K562 (cell line): ENCODE measurements around the gene KMO. TPM values are rescaled to one million over a fixed set of nuclear protein-coding genes. Genes with fewer than 3 reads are reported as not detected.

Experiments used
- CHD1 ChIP-seq: fragments of 200-600 bp; sonication (generic); IDR thresholded peaks from one replicate; pipeline ENCODE4 v1.6.1; 2012; ENCODE audit warnings: mild to moderate bottlenecking, moderate library complexity, low read length, inconsistent platforms
- DDX20 ChIP-seq: fragments of 450-650 bp; IDR thresholded peaks from 2 replicates; pipeline ENCODE4 v1.6.1; 2016; ENCODE audit warnings: missing genetic modification characterization, low read depth, mild to moderate bottlenecking, missing compliant biosample characterization, moderate library complexity
- FOXK2 ChIP-seq, 2 experiments: fragments of 450-650 bp; IDR thresholded peaks in 1 of 2; conservative IDR thresholded peaks in 1 of 2; 2 replicates each; pipeline ENCODE4 v1.6.1; 2016; ENCODE audit warnings: low read depth in 2 of 2, mild to moderate bottlenecking in 1 of 2
- HDAC1 ChIP-seq, 2 experiments: fragments of 450-650 bp; IDR thresholded peaks; 2 replicates each; pipeline ENCODE4 v1.6.1; 2016 to 2017; ENCODE audit warnings: inconsistent platforms in 1 of 2, mild to moderate bottlenecking in 1 of 2, moderate library complexity in 1 of 2
- RAD21 ChIP-seq, 2 experiments: fragments of 250-450 bp in 1 of 2; fragments of 450-650 bp in 1 of 2; sonication (Bioruptor Pico) in 1 of 2; formaldehyde crosslinking in 1 of 2; IDR thresholded peaks in 1 of 2; conservative IDR thresholded peaks in 1 of 2; 2 replicates each; pipeline versions ENCODE4 v1.4.0 to v1.8.0; 2020 to 2022; ENCODE audit warnings: mild to moderate bottlenecking in 2 of 2, moderate library complexity in 1 of 2
- SIN3A ChIP-seq, 2 experiments: fragments of 150-350 bp in 1 of 2; IDR thresholded peaks; 2 replicates each; pipeline ENCODE4 v1.6.1; 2011 to 2016; ENCODE audit warnings: borderline replicate concordance in 2 of 2, low read depth in 2 of 2, low read length in 2 of 2, mild to moderate bottlenecking in 2 of 2, moderate library complexity in 2 of 2; ENCODE audit not compliant: control insufficient read depth in 1 of 2
- SMARCA4 ChIP-seq: fragments of 450-650 bp; IDR thresholded peaks from 2 replicates; pipeline ENCODE4 v1.6.1; 2016
- SPI1 ChIP-seq: IDR thresholded peaks from 2 replicates; pipeline ENCODE4 v1.6.1; 2011; ENCODE audit warnings: low read depth, low read length, control low read depth, borderline replicate concordance
- TCF7L2 ChIP-seq: fragments of 150-350 bp; IDR thresholded peaks from 2 replicates; pipeline ENCODE4 v1.6.1; 2016; ENCODE audit warnings: low read depth, mild to moderate bottlenecking, low read length, moderate library complexity
- TFAM ChIP-seq: fragments of 250-450 bp; sonication (Bioruptor Pico); conservative IDR thresholded peaks from 2 replicates; pipeline ENCODE4 v1.5.0; 2021; ENCODE audit warnings: mild to moderate bottlenecking, moderate library complexity
- UBTF ChIP-seq, 2 experiments: IDR thresholded peaks; 2 replicates each; pipeline ENCODE4 v1.6.1; 2012; ENCODE audit warnings: improper control_type of control experiment in 2 of 2, low read depth in 2 of 2, low read length in 2 of 2, borderline replicate concordance in 1 of 2
- ZBTB40 ChIP-seq, 2 experiments: fragments of 450-650 bp in 1 of 2; sonication (generic) in 1 of 2; formaldehyde crosslinking in 1 of 2; IDR thresholded peaks; 2 replicates each; pipeline versions ENCODE4 v1.7.1 to v1.9.0; 2016 to 2022; ENCODE audit warnings: inconsistent platforms in 1 of 2, mild to moderate bottlenecking in 1 of 2, missing genetic modification reagents in 1 of 2
- polyA plus RNA-seq, 8 experiments: library from polyadenylated mRNA; depleted of rRNA in 4 of 8; stranded (reverse) in 5 of 8; unstranded in 3 of 8; fragments of >200 nt; fragmentation: Nextera tagmentation in 2 of 8; fragmentation: Illumina TruSeq in 1 of 8; extraction: Ambion mirVana in 2 of 8; extraction: Trizol in 1 of 8; gene quantifications; 2 replicates each; pipeline versions ENCODE4 v1.2.1 to v1.2.3, GENCODE V29; 2011 to 2014; ENCODE audit warnings: inconsistent platforms in 1 of 8, missing spikeins in 1 of 8
- total RNA-seq, 7 experiments: library from RNA; depleted of rRNA in 6 of 7; stranded (reverse); fragments of >200 nt in 6 of 7; fragmentation: Illumina TruSeq in 2 of 7; extraction: Trizol in 2 of 7; gene quantifications; 2 replicates each; pipeline versions ENCODE4 v1.2.1 to v1.2.3, GENCODE V29; 2011 to 2021; ENCODE audit warnings: low replicate concordance in 1 of 7

Gene KMO
- total and polyA plus RNA-seq, 9 of the 15 experiments (the other 6 are each of a cell fraction or from before 2014, with no cell fraction given): 0.01 to 0.11 (median 0.01) TPM; not detected in 6

GRCh38 chr1:241638099-241638682 lies 106.0 kb downstream of the KMO start (continued):
- TF ChIP-seq SPI1: peak; percentile 31; the same call in 1 of the 2 replicates
- TF ChIP-seq TCF7L2: no peak
- TF ChIP-seq UBTF (IDR thresholded peaks at IDR 0.05; ENCODE audit: borderline replicate concordance in 1 of 2, low read depth in 2 of 2, low read length in 2 of 2): 0 out of 4 replicates have a peak, but pooled peaks of 1 of the 2 experiments have one; percentile 46
- TF ChIP-seq SMARCA4: 0 out of 2 replicates have a peak, but pooled peaks have one; percentile 4
- 0 out of 4 replicates have a peak, but pooled peaks of 1 of the 2 experiments have one; percentile 29 for TF ChIP-seq FOXK2 (conservative IDR thresholded peaks at IDR 0.05 in 1 of 2, IDR thresholded peaks at IDR 0.05 in 1 of 2; ENCODE audit: low read depth in 2 of 2)
- TF ChIP-seq TFAM: no peak
- no peak for TF ChIP-seq RAD21 (CRISPR knock-in tag; conservative IDR thresholded peaks at IDR 0.05 in 1 of 2, IDR thresholded peaks at IDR 0.05 in 1 of 2)
- TF ChIP-seq DDX20 (tag): no peak
- TF ChIP-seq CHD1: peak; percentile 42
- no peak for TF ChIP-seq SIN3A (IDR thresholded peaks at IDR 0.05; ENCODE audit: borderline replicate concordance in 2 of 2, control insufficient read depth in 1 of 2, low read depth in 2 of 2, low read length in 2 of 2)
- peak in 1 of 2 experiments; percentile 45; a peak in 2 of 4 replicates for TF ChIP-seq HDAC1 (IDR thresholded peaks at IDR 0.05)
- TF ChIP-seq ZBTB40 (IDR thresholded peaks at IDR 0.05): peak; percentile 69; the same call in 1 of the 2 replicates
- TF ChIP-seq ZBTB40 (CRISPR knock-in tag; IDR thresholded peaks at IDR 0.05): no peak
